NT2/D1 (cell line): ENCODE measurements around the gene TAF15.

ENCODE experiments used
- SUZ12 ChIP-seq: IDR thresholded peaks from 2 replicates; pipeline ENCODE4 v1.6.1; 2011; ENCODE audit not compliant: insufficient read length, insufficient read depth; ENCODE audit errors: extremely low read depth
- YY1 ChIP-seq: IDR thresholded peaks from 2 replicates; pipeline ENCODE4 v1.6.1; 2011; ENCODE audit not compliant: insufficient read length, insufficient read depth
- ZNF274 ChIP-seq: IDR thresholded peaks from 2 replicates; pipeline ENCODE4 v1.6.1; 2011; ENCODE audit warnings: mild to moderate bottlenecking, low read depth, low read length

GRCh38 chr17:35799942-35800341, 9.3 kb upstream of the TAF15 start:
- TF ChIP-seq SUZ12 (no peak), YY1 (no peak), ZNF274 (no peak)
